HG03469 (cell line): ENCODE results near the gene SLC45A3.

Source experiments
- ATAC-seq: cut with Tn5 transposase; IDR thresholded peaks from one replicate; pipeline ENCODE4 v1.9.1; 2021; ENCODE audit warnings: mild to moderate bottlenecking, moderate library complexity, moderate number of reproducible peaks; ENCODE audit not compliant: unreplicated experiment

Gene SLC45A3

GRCh38 chr1:205670150-205670446 is 10.2 kb downstream of the SLC45A3 start:
- ATAC-seq = no peak

GRCh38 chr1:205669341-205670149 is 10.8 kb downstream of the SLC45A3 start:
- no peak for ATAC-seq

- ATAC-seq = no peak
Measured at GRCh38 chr1:205668951-205669340, 11.4 kb downstream of the SLC45A3 start.

- no peak for ATAC-seq
Measured at GRCh38 chr1:205667909-205668643, 12.2 kb downstream of the SLC45A3 start.

GRCh38 chr1:205666372-205667166 is 13.7 kb downstream of the SLC45A3 start:
- ATAC-seq = no peak

- no peak for ATAC-seq
Measured at GRCh38 chr1:205665201-205666045, 14.9 kb downstream of the SLC45A3 start.

- no peak for ATAC-seq
Measured at GRCh38 chr1:205664399-205665017, 15.8 kb downstream of the SLC45A3 start.

- no peak for ATAC-seq
Measured at GRCh38 chr1:205663286-205663936, 16.9 kb downstream of the SLC45A3 start.

GRCh38 chr1:205662791-205663190 is 17.5 kb downstream of the SLC45A3 start:
- no peak for ATAC-seq

GRCh38 chr1:205662135-205662738 is 18.1 kb downstream of the SLC45A3 start:
- no peak for ATAC-seq

GRCh38 chr1:205661429-205662134 is 18.7 kb downstream of the SLC45A3 start:
- no peak for ATAC-seq

- ATAC-seq = no peak
Measured at GRCh38 chr1:205660361-205660760, 19.9 kb downstream of the SLC45A3 start.

GRCh38 chr1:205658943-205659581 is 21.2 kb downstream of the SLC45A3 start:
- peak; percentile 54 for ATAC-seq

- no peak for ATAC-seq
Measured at GRCh38 chr1:205656236-205656635, 24.1 kb downstream of the SLC45A3 start.

GRCh38 chr1:205652984-205653383 is 27.3 kb downstream of the SLC45A3 start:
- ATAC-seq = no peak

- ATAC-seq = no peak
Measured at GRCh38 chr1:205650241-205650640, 30.1 kb downstream of the SLC45A3 start.

- no peak for ATAC-seq
Measured at GRCh38 chr1:205645519-205645918, 34.8 kb downstream of the SLC45A3 start.

GRCh38 chr1:205642679-205643307 is 37.5 kb downstream of the SLC45A3 start:
- ATAC-seq = no peak
